ENCODE results near the gene SLC9A8.
A peak's percentile ranks its signal among the peaks of the same experiment; 100 is the strongest.
"Not testable (repeated sequence)": the region's sequence is repeated elsewhere in the genome, so short reads cannot be mapped to it uniquely, and the experiment has no call there.

The SLC9A8 gene

GRCh38 chr20:49812507-49813304 is at the start of gene SLC9A8:
Gene SLC9A8 (plus strand): TSS chr20:49812828. CDS start chr20:49812923, 95 bp downstream.
- peak; percentile 74 for DNase-seq

GRCh38 chr20:49762940-49763766 is 49.5 kb upstream of the SLC9A8 start:
- no peak for DNase-seq

- no peak for DNase-seq
Measured at GRCh38 chr20:49765413-49765736, 47.3 kb upstream of the SLC9A8 start.

GRCh38 chr20:49765846-49766541 is 46.6 kb upstream of the SLC9A8 start:
- no peak for DNase-seq

- no peak for DNase-seq
Measured at GRCh38 chr20:49766979-49767521, 45.6 kb upstream of the SLC9A8 start.

- no peak for DNase-seq
Measured at GRCh38 chr20:49768204-49769047, 44.2 kb upstream of the SLC9A8 start.

- no peak for DNase-seq
Measured at GRCh38 chr20:49769048-49769581, 43.5 kb upstream of the SLC9A8 start.

- DNase-seq: no peak
Measured at GRCh38 chr20:49770634-49771033, 42.0 kb upstream of the SLC9A8 start.

GRCh38 chr20:49774213-49774612 is 38.4 kb upstream of the SLC9A8 start:
- DNase-seq: not testable (repeated sequence)

GRCh38 chr20:49775229-49775693 is 37.4 kb upstream of the SLC9A8 start:
- no peak for DNase-seq

- no peak for DNase-seq
Measured at GRCh38 chr20:49779972-49780371, 32.7 kb upstream of the SLC9A8 start.

GRCh38 chr20:49781676-49782075 is 31.0 kb upstream of the SLC9A8 start:
- DNase-seq: no peak

- DNase-seq: not testable (repeated sequence)
Measured at GRCh38 chr20:49782439-49782838, 30.2 kb upstream of the SLC9A8 start.

GRCh38 chr20:49783021-49783995 is 29.3 kb upstream of the SLC9A8 start:
- not testable (repeated sequence) for DNase-seq

- DNase-seq: no peak
Measured at GRCh38 chr20:49784291-49784690, 28.3 kb upstream of the SLC9A8 start.

GRCh38 chr20:49785149-49785851 is 27.3 kb upstream of the SLC9A8 start:
- no peak for DNase-seq

GRCh38 chr20:49785852-49786175 is 26.8 kb upstream of the SLC9A8 start:
- no peak for DNase-seq

- DNase-seq: no peak
Measured at GRCh38 chr20:49786196-49786595, 26.4 kb upstream of the SLC9A8 start.

- no peak for DNase-seq
Measured at GRCh38 chr20:49786668-49787370, 25.8 kb upstream of the SLC9A8 start.
